Activated CD4-positive, alpha-beta T cell treated with anti-CD3 and anti-CD28 coated beads, Interleukin-2, Interleukin-4, amounts not matched to agents 100 ng/mL and 50 ng/mL, durations not matched to agents 16 hours and 8 hours (primary cell): ENCODE measurements around the gene LBH.

Experiments used
- DNase-seq: peaks from one replicate; pipeline ENCODE4 v3.0.0-alpha.2; 2020; ENCODE audit warnings: low spot score

The LBH gene

GRCh38 chr2:30235859-30236535, 4.7 kb downstream of the LBH start:
- DNase-seq: peak; percentile 57

DNA sequence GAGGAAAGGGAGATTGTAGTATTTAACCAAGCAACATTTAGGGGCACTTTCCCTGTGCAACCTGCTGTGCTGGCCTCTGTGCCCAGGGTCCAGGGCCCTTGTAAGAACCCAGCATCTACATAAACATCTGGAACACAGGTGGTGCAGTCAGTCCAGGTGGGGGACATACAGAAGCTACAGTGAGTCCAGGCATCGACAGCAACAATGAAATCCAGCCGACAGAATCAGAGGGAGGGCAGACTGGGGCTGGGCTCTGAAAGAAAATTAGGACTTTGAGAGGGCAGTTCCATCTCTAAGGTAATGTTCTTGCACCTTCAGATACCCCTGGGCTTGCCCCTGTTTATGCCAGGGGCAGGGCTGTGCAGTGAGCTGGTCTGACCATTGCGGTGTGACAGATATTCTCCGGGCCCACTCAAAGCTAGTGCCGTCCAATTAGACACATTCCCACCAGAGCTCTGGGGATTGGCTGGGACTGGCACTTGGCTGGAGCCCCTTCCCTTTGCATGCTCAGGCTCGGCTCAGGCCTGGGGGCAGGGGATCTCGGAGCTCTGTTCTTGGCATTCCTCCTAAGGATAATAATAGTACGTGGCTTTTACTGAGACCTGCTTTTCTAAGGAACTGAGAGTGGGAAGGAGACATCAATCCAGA, 5.4 kb downstream of the LBH start:
- DNase-seq: no peak

- no peak for DNase-seq
Observed at GRCh38 chr2:30237239-30237965, 6.1 kb downstream of the LBH start.

DNA sequence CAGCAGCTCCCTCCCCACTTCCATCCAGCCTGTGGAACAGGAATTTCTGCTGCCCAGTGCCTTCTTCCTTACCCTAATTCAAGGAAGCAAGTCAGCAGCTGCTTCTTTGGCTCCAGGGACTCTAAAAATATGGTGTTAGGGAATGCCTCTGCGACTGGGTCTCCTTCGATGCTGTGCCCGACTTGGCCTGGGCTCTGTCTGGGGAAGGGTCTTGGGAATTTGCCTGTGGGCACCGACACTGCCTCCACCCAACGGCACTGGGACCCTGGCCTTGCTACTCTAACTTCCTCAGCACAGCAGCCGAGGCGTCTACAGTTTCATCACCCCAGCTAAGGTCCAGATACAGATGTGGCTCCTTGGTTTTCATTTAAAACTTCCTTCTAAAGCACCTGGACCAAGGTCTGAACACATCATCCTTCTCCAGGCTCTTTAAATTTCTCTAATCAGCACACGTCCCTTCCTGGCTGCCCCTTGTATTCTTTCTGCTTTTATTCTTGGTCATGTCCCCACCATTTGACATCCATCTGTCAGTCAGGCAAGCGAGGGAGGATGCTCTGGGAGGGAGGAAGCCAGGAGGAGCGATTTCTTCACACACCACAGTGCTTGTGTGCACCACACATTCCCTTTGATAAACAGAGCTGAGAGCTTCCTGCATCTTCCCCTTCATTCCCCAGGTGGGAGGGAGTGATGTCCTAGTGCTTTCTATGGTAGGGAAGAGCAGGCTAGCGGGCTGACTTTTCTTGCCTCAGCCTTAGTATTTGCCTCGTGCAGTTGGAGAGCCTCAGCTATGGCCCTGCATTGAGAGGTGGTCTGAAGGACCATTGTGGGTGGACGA, 6.8 kb downstream of the LBH start:
- no peak for DNase-seq

DNA sequence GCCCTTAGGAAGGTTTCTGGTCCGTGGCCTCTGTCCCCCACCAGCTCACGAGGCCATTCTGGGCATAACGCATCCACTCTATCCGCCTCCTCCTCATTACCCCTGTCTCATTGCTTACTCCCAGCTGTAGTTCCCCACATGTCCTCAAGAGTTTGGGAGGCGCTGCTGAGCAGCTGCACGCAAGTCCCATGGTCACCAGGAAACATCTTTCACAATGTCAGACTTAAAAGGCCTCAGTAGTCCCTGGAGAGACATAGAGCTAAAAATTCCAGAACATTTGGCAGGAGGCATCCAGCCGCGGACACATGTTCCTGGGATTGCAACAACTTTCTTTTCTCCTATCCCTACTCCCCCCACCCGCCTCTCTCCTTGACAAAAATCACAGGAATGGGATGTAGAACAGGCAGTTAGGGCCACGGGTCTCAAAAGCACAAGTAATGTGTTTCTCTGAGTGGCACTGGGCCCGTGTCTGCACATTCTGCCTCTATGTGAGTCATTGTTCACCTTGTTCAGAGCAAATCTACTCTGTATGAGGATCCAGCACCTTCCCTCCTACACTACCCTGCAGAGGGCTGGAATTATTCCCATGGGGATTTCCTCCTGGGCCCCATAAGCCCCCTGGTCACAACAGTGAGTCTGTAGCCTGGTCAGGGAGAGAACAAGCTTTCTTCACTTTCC, 8.1 kb downstream of the LBH start:
- DNase-seq: peak; percentile 72

GRCh38 chr2:30239986-30240752, 8.8 kb downstream of the LBH start:
- no peak for DNase-seq

DNA sequence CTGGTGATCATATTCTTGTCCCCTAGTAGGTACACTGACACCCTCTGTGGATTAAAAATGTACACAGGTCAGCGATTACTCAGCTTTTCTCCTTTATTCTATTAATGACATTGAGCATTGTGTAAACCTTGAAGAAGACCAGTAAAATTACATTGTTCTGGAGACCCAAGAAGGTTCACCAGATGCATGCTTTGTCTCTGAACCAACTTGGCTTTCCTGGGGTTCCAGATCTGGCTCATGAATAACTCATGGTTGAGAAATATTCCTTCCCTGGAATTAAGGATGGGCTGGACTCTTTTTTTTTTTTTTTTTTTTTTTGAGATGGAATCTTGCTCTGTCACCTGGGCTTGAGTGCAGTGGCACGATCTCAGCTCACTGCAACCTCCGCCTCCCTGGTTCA, 11.9 kb downstream of the LBH start:
- no peak for DNase-seq

DNA sequence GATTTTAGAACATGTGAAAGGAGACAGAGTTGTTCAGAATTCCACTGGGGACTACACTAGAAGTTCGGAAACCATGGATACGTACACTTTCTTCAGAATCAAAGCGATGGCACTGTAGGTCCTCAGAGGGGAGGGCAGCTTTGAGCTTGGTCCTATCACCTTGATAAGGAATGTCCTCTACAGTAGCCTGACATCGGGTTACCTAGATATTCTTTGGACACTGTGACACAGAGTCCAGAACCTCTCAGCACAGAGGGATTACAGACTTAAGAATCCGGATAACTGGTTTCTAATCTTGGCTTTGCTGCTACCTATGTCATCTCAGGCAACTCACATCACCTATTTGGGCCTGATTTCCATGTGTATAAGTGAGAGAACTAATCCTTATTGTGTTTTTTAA, 14.0 kb downstream of the LBH start:
- no peak for DNase-seq

GRCh38 chr2:30248791-30249190, 17.5 kb downstream of the LBH start:
- no peak for DNase-seq

DNA sequence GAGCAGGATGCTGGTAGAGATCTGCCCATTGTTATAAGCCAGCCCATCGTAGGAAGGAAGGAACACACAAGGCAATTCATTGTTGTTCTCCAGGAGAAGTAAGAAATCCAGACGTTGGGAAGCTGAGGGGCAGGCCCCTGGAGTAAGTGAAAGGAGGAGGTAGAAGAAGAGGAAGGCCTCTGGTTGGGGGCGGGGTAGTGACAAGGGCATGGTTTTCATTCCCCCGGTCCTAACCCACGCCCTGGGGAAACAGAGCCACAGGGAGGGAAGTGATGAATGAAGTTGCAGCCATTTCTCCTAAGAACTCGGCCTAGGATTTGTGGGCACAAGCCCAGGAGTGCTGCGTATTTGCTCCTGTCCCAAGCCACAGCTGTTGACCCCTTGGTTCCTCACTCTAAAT, 18.0 kb downstream of the LBH start:
- no peak for DNase-seq

DNA sequence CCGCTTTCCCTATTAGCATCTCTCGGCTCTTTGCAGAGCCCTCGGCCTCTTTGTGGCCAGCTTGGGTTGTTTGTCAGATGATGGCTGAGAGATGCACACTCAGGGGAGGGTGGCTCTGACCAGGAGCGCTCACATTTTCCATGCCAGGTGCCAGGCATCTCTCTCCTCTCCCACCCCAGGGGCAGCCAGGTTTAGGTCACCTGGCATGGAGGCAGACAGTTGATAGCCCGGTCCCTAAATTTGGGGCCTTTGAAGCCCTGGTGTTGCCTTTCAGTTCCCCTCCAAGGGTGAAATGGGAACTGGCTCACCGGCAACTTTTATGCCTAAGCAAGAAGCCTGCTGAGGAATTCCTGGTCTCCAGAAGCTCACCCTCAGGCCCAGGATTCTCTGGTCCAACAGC, 19.1 kb downstream of the LBH start:
- DNase-seq: no peak

- DNase-seq: peak; percentile 74
Observed at GRCh38 chr2:30252723-30253701, 21.7 kb downstream of the LBH start.

GRCh38 chr2:30253873-30254684, 22.7 kb downstream of the LBH start:
- no peak for DNase-seq

- no peak for DNase-seq
Observed at GRCh38 chr2:30254685-30255001, 23.3 kb downstream of the LBH start.

DNA sequence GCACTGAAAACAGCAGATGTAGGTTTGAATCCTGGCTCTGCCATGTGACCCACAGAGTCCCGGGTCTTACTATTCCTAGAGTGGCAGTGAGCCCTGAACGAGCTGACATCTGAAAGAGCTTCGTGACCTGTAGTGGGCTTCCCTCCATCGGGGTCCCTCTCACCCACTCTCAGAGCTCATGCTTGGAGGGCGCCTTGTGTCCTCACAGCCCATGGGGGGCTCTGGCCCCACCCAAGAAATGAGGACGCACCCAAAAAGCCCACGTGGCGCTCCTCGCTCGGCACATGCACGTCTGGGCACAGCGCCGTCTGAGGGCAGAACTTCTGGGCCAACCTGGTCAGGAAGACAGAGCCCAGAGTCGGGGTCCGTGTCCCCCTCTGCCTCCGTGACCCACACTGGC, 23.7 kb downstream of the LBH start:
- no peak for DNase-seq

GRCh38 chr2:30255466-30256408, 24.4 kb downstream of the LBH start:
- DNase-seq: no peak

DNA sequence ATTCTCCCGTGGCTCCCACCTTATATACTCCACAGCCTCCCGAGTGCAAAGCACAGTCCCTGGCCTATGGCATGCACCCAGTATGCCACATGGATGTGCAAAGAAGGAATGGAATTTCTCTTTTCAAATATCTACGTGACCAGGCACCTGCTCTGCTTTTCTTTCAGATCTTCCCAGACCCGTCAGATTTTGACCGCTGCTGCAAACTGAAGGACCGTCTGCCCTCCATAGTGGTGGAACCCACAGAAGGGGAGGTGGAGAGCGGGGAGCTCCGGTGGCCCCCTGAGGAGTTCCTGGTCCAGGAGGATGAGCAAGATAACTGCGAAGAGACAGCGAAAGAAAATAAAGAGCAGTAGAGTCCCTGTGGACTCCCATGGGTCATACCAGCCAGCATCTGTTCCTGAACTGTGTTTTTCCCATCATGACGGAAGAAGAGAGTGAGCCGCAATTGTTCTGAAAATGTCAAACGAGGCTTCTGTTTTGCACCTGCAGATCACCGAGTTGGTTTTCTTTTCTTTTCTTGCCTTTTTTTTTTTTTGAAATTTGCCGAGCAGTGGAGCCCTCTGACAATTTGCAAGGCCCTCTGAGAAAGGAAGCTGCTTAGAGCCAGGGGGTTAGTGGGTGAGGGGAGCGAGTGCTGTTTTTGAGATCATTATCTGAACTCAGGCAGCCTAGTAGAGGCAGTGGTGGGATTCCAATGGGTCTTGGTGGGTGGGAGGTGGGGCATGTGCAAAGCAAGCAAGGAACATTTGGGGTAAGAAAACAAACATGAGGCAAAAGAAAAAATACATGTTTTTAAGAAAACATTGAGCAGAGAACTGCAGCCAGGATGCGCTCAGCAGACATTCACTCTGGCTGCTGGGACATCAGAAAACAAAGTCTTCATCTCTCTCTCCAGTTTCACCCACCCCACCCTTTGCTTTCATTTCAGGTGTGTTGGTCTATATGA, 26.2 kb downstream of the LBH start:
- DNase-seq: no peak
